Measurements from ENCODE around the gene SMIM22.

Gene SMIM22, protein sequence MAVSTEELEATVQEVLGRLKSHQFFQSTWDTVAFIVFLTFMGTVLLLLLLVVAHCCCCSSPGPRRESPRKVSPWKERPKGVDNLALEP

GRCh38 chr16:4795181-4795827 is at the start of gene SMIM22:
SMIM22 (plus strand) TSS chr16:4795369; CDS start chr16:4795735, 366 bp downstream.
- Histone ChIP-seq H3K36me3 (ENCODE audit: insufficient read depth) (no peaks in the 10 kb centered on the region), H3K27me3 (ENCODE audit: insufficient read depth, low read depth) (no peaks in the 10 kb centered on the region), H3K79me2 (ENCODE audit: insufficient read depth, low read depth) (no peaks in the 10 kb centered on the region), H3K4me2 (no peak within 1 kb of the TSS), H3K4me1 (ENCODE audit: low read depth, poor library complexity, severe bottlenecking) (no peaks in the 10 kb centered on the region), H3K27ac (no peak within 1 kb of the TSS), H3K4me3 (IDR thresholded peaks at IDR 0.05; ENCODE audit: insufficient read depth, low read depth, low read length) (no peak within 1 kb of the TSS), H4K20me1 (ENCODE audit: insufficient read depth) (no peaks in the 10 kb centered on the region), H2AFZ (ENCODE audit: low read depth) (no peak within 1 kb of the TSS), H3K9ac (no peak within 1 kb of the TSS)
- no peak for TF ChIP-seq CTCF (conservative IDR thresholded peaks at IDR 0.05; ENCODE audit: low read depth, low read length)

GRCh38 chr16:4746215-4746614 is 49.0 kb upstream of the SMIM22 start:
- H3K9ac ChIP-seq, result no peak overlapping the region
- TF ChIP-seq CTCF (conservative IDR thresholded peaks at IDR 0.05; ENCODE audit: low read depth, low read length), result no peak
- H2AFZ ChIP-seq (ENCODE audit: low read depth), result no peak overlapping the region
- no peaks in the 10 kb centered on the region for H3K36me3 ChIP-seq (ENCODE audit: insufficient read depth)
- H3K27ac ChIP-seq, result no peak overlapping the region
- H3K4me1 ChIP-seq (ENCODE audit: low read depth, poor library complexity, severe bottlenecking), result no peaks in the 10 kb centered on the region
- no peak overlapping the region for H3K4me3 ChIP-seq (IDR thresholded peaks at IDR 0.05; ENCODE audit: insufficient read depth, low read depth, low read length)
- H4K20me1 ChIP-seq (ENCODE audit: insufficient read depth), result no peaks in the 10 kb centered on the region
- no peak overlapping the region for H3K4me2 ChIP-seq
- no peaks in the 10 kb centered on the region for H3K27me3 ChIP-seq (ENCODE audit: insufficient read depth, low read depth)
- no peaks in the 10 kb centered on the region for H3K79me2 ChIP-seq (ENCODE audit: insufficient read depth, low read depth)

DNA sequence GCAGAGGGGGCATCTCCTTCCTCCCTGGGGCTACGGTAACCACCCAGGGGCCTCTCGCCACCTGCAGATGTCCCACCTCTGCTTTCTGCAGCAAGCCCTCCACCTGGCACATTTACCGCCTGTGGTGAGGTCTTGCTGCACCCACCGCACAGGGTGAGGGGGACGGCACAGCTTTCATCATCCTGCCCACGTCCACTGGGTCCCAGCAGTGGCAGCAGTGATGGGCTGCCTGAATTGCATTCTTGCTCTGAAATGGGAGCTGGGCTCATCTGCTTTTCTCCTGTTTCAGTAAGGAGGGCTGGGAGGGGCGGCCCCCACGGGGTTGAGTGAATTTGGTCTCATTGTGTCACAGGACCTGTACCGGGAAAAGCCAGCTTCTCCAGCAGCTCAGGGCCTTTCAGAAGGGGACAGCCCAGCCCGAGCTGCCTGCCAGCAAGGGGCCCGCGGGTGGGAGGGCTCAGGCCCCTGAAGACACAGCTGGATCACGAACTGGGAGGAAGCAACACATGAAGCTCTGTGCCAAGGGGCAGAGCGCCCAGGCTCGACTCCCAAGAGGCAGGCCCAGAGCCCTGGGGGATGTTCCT is 48.1 kb upstream of the SMIM22 start:
- no peaks in the 10 kb centered on the region for H3K36me3 ChIP-seq (ENCODE audit: insufficient read depth)
- no peaks in the 10 kb centered on the region for H4K20me1 ChIP-seq (ENCODE audit: insufficient read depth)
- no peaks in the 10 kb centered on the region for H3K4me1 ChIP-seq (ENCODE audit: low read depth, poor library complexity, severe bottlenecking)
- no peaks in the 10 kb centered on the region for H3K27me3 ChIP-seq (ENCODE audit: insufficient read depth, low read depth)
- no peaks in the 10 kb centered on the region for H3K79me2 ChIP-seq (ENCODE audit: insufficient read depth, low read depth)
- no peak overlapping the region for H3K4me2 ChIP-seq
- no peak overlapping the region for H3K9ac ChIP-seq
- H3K4me3 ChIP-seq (IDR thresholded peaks at IDR 0.05; ENCODE audit: insufficient read depth, low read depth, low read length), result no peak overlapping the region
- H2AFZ ChIP-seq (ENCODE audit: low read depth), result no peak overlapping the region
- no peak overlapping the region for H3K27ac ChIP-seq
- TF ChIP-seq CTCF (conservative IDR thresholded peaks at IDR 0.05; ENCODE audit: low read depth, low read length), result no peak

DNA sequence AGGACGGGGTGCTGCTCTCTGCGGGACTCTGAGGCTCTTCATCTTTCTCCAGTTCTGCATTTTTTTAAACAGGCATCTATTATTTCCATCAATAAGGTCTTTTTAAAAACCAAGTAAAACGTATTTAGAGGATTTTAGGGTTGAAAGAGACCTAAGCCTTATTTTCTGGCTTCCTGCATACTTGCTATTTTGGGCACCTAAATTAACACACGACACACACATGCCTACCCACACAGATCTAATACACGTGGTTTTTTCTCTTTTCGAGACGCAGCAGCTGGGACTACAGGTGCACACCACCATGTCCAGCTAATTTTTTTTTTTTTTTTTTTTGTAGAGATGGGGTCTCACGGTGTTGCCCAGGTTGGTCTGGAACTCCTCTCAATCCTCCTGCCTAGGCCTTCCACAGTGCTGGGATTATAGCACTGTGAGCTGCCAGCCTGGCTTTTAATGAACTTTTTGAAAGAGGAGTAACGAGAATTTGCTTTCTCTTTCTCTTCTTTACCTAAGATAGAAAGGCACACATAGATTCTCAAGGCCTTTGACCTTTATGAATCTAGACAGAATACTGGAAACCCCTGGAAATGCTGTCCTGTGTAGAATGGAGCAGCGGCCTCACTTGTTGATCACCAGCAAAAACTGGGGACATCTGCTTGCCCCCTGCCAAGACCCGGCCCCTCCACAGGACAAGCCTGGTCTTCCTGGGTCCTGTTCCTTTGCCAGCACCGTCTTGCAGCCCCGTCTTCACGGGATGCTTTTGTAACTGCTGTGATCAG is 47.1 kb upstream of the SMIM22 start:
- H2AFZ ChIP-seq (ENCODE audit: low read depth), result no peak overlapping the region
- no peaks in the 10 kb centered on the region for H3K79me2 ChIP-seq (ENCODE audit: insufficient read depth, low read depth)
- no peaks in the 10 kb centered on the region for H3K36me3 ChIP-seq (ENCODE audit: insufficient read depth)
- no peaks in the 10 kb centered on the region for H3K27me3 ChIP-seq (ENCODE audit: insufficient read depth, low read depth)
- H3K4me3 ChIP-seq (IDR thresholded peaks at IDR 0.05; ENCODE audit: insufficient read depth, low read depth, low read length), result no peak overlapping the region
- no peak for TF ChIP-seq CTCF (conservative IDR thresholded peaks at IDR 0.05; ENCODE audit: low read depth, low read length)
- H3K27ac ChIP-seq, result no peak overlapping the region
- H3K4me1 ChIP-seq (ENCODE audit: low read depth, poor library complexity, severe bottlenecking), result no peaks in the 10 kb centered on the region
- H4K20me1 ChIP-seq (ENCODE audit: insufficient read depth), result no peaks in the 10 kb centered on the region
- no peak overlapping the region for H3K9ac ChIP-seq
- H3K4me2 ChIP-seq, result no peak overlapping the region
